BJ (cell line): ENCODE measurements around the gene LRRC75B. TPM values are rescaled to one million over a fixed set of nuclear protein-coding genes. Genes with fewer than 3 reads are reported as not detected.
"Not testable (repeated sequence)": the region's sequence is repeated elsewhere in the genome, so short reads cannot be mapped to it uniquely, and the experiment has no call there.

ENCODE experiments used
- CTCF ChIA-PET: fragments of 350-600 bp; formaldehyde crosslinking; extraction: SDS; loops from one replicate; lab custom pipeline; 2021; ENCODE audit warnings: antibody characterized with exemption, inconsistent platforms; lab: Yijun Ruan, JAX
- POLR2A ChIA-PET: fragments of 300-600 bp; sonication (Branson Sonifier 250); formaldehyde crosslinking; extraction: SDS; loops from one replicate; lab custom pipeline; 2021; ENCODE audit warnings: antibody characterized with exemption; lab: Charles Lee
- DNase-seq: peaks from one replicate; pipeline ENCODE4 v3.0.0-alpha.2; 2011; ENCODE audit warnings: low read depth
- H3K27me3 ChIP-seq: 2 replicates; pipeline ENCODE4 v1.6.0; 2011; ENCODE audit warnings: low read length; ENCODE audit not compliant: control insufficient read depth, insufficient read depth
- H3K36me3 ChIP-seq: 2 replicates; pipeline ENCODE4 v1.5.1; 2011; ENCODE audit warnings: low read length; ENCODE audit not compliant: control insufficient read depth, insufficient read depth
- H3K4me3 ChIP-seq: 2 replicates; pipeline ENCODE4 v1.5.1; 2011; ENCODE audit warnings: low read depth, mild to moderate bottlenecking, control low read depth, low read length
- polyA plus RNA-seq: library from polyadenylated mRNA; depleted of rRNA; stranded (reverse); fragments of >200 nt; gene quantifications from 2 replicates; pipeline ENCODE4 v1.2.3, GENCODE V29; 2011
- TF ChIP-seq, protein P1 (sequence below): IDR thresholded peaks from 2 replicates; pipeline ENCODE4 v1.5.1; 2011; ENCODE audit warnings: low read depth, mild to moderate bottlenecking, control low read depth, inconsistent platforms, low read length, moderate library complexity; ENCODE audit not compliant: insufficient read depth

Gene LRRC75B
- polyA plus RNA-seq, 1 experiment, result 6.5 TPM

DNA sequence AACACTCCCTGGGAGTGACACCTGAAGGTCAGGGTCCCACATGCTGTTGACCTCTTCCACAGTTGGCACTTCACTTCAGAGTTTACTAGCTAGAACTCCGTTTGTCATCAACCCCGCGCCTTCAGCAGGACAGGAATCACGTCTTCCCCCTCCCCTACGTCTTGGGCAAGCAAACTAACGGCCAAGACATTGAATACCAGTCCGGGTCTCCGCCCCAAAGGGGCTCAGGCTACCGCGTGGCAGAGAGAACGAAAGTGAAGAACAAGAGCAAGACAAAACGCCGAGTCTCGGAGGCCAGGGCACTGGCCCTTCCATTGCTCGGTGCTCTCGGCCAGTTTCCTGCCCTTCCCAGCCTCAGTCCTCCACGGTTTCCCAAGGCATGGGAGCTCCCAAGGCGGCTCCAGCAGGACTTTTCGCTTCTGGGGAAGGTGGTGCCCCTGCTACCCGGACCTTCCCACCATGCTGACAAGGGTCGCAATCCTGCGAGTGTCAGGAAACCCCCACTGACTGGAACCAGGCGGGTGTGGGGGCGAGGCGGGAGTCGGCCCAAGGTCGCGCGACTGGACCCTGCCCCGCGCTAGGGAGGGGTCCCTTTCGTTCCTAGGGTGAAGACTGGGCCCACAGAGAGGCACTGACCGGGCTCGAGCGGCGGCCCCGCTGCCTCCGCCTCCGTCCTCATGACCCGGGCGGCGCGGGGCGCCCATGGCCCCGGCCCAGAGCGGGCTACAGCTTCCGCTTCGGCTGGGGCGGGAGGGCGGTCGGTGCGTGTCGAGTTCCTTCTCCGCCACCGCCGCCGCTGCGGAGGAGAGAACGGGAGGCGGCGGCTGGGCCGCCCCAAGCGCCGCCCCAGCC, 38.3 kb downstream of the LRRC75B start, which contains the start of gene GUCD1:
Gene GUCD1, minus strand, starts transcription at position 826 of the 852 bp plus-strand sequence. Its CDS starts 147 bp downstream, at position 679.
- H3K36me3 ChIP-seq, result peaks cover 9% of the 10 kb centered on the region
- ChIA-PET POLR2A (no interaction called here), CTCF (interaction anchor here (0.8 kb wide), 1 partner anchor 19 kb away, joined by 3 read pairs; no protein-coding TSS in a partner anchor)
- H3K27me3 ChIP-seq, result no peaks in the 10 kb centered on the region
- DNase-seq, result no peak
- H3K4me3 ChIP-seq, result peak within 1 kb of the TSS; percentile 92
- TF ChIP-seq, protein P1, sequence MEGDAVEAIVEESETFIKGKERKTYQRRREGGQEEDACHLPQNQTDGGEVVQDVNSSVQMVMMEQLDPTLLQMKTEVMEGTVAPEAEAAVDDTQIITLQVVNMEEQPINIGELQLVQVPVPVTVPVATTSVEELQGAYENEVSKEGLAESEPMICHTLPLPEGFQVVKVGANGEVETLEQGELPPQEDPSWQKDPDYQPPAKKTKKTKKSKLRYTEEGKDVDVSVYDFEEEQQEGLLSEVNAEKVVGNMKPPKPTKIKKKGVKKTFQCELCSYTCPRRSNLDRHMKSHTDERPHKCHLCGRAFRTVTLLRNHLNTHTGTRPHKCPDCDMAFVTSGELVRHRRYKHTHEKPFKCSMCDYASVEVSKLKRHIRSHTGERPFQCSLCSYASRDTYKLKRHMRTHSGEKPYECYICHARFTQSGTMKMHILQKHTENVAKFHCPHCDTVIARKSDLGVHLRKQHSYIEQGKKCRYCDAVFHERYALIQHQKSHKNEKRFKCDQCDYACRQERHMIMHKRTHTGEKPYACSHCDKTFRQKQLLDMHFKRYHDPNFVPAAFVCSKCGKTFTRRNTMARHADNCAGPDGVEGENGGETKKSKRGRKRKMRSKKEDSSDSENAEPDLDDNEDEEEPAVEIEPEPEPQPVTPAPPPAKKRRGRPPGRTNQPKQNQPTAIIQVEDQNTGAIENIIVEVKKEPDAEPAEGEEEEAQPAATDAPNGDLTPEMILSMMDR, result no peak

DNA sequence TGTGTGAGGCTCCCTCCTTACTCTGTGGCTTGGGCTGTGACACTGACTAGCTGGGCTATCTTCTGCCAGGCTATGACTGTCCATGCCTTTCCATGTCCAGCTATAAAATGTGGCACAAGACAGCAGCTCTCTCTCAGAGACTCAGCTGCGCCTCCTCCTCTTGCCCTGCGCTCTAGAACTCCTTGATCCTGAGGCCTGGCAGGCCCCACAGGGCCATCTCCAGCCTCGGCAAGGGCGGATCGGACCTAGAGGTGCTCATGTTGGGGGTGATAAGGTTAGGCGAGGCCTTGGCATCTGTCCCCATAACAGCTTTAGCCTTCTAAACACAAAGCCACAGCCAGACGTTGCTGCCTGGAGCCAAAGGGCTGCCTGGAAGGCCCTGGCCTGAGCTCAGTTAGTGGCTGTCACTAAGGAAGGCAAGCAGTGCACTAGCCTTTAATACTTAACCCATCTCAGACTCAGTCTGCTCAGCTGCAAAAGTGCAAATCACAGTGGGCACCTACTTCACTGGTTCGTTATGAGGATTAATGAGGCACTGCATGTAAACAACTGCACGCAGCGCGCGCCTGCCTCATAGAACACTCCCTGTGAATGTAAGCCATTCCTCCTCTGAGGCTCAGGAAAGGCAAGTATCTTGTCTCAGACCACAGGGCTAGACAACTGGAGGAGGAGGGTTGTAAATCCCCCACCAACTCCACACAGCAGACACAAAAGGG, 39.1 kb downstream of the LRRC75B start:
- ChIA-PET POLR2A (no interaction called here), CTCF (interaction anchor here (0.6 to 0.8 kb wide), 2 partner anchors 18 to 306 kb away, joined by 3 read pairs; no protein-coding TSS in a partner anchor)
- H3K4me3 ChIP-seq, result peak overlapping the region; percentile 83
- TF ChIP-seq, protein P1, result no peak
- H3K27me3 ChIP-seq, result no peaks in the 10 kb centered on the region
- H3K36me3 ChIP-seq, result peaks cover 8% of the 10 kb centered on the region
- no peak for DNase-seq

DNA sequence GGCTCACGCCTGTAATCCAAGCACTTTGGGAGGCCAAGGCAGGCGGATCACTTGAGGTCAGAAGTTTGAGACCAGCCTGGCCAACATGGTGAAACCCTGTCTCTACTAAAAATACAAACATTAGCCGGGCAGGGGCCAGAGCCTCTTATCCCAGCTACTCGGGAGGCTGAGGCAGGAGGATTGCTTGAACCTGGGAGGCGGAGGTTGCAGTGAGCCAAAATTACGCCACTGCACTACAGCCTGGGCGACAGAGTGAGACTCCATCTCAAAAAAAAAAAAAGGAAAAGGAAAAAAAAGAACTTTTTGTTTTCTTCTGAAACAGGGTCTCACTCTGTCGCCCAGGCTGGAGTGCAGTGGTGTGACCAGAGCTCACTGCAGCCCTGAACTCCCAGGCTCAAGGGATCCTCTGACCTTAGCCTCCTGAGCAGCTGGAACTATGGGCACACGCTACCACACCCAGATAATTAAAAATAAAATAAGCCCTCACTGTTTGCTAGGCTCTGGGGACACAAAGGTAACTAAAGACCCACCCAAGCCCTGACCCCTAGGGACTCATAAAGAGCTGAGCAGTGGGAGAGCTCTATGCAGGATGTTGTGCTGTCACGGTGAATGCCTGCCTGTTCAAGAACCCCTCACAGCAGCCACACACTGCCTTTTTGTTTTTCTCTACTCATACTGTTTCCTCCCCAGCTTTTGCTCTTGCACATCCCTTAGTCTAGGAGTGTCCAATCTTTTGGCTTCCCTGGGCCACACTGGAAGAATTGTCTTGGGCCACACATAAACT, 40.2 kb downstream of the LRRC75B start:
- peaks cover 14% of the 10 kb centered on the region for H3K36me3 ChIP-seq
- H3K27me3 ChIP-seq, H3K4me3 ChIP-seq, POLR2A ChIA-PET, DNase-seq: not testable (repeated sequence)
- CTCF ChIA-PET, result interaction anchor here (0.6 kb wide), 1 partner anchor 305 kb away, joined by 3 read pairs; no protein-coding TSS in a partner anchor

DNA sequence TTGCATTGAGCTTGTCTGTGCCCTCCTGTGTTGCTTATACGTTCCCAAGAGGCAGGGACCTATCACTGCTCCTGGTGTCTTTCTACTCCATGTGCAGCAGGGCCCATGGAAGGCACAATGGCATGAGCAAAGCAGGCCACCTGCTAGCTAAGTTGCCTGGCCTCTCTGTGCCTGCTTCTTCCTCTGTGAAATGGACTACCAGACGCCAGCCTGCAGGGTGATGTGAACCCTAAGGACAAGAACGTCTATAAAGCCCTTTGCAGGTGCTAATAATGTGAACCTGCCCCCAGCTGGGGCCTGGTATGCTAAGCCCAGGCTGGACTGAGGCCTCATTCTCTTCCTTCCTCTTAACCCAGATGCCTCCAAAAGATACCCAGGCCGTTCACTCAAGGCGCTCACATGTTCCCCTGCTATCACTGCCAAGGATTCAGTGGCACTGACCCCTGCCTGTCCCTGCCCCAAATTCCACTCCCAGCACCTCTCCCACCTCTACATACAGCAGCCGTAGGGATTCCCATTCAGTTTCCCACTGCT, 41.9 kb downstream of the LRRC75B start:
- POLR2A ChIA-PET, result no interaction called here
- DNase-seq, result no peak
- CTCF ChIA-PET, result no interaction called here

More for the DNA sequence above, 41.9 kb downstream of the LRRC75B start:
- Histone ChIP-seq H3K4me3 (no peak overlapping the region), H3K36me3 (peaks cover 27% of the 10 kb centered on the region), H3K27me3 (no peaks in the 10 kb centered on the region)
- TF ChIP-seq, protein P1, result no peak
